ENCODE data around the gene ZC3H7B. TPM values are rescaled to one million over a fixed set of nuclear protein-coding genes. Genes with fewer than 3 reads are reported as not detected.

Gene ZC3H7B
- total and polyA plus RNA-seq, 7 donors = 12.0 to 34.1 (median 32.0) TPM

DNA sequence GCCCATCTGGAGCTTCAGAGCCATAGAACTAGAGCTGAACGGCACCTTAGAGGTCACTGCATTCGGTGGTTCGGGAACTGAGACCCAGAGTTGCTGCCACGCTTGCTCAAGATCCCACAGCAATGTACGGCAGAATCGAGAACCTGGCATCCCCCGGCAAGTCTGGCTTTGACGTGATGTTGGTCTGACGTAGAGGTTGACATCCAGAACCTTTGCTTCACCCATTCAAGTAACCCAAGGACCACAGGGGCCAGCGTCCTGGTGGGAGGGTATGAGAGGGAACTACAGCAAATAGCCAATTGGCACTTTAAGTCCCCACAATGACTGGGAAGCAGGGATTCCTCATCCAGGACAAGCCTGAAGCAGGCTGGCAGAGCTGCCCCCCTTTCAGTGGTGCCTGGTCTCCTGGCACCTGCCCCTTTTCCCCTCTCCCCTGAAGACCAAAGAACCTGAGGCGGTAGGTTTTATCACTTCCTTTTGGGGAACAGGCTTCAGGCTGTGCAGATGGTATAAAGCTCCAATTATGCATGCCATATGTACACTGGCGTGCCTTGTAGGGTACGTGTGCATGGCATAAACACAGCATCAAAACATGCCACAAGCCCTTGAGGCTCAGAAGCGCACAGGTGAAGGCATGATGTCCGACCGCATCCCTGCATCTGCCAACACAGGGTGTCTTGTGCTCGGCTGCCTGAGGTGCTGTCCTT lies 65.2 kb downstream of the ZC3H7B start:
- intact Hi-C loops (cut with DNase I) = loop anchor here in 1 of 2 donors (1.0 kb wide), 1 partner anchor 39 kb away; no protein-coding TSS in a partner anchor
- DNase-seq (no peak), ATAC-seq (peak in 1 of 4 donors; percentile 34)
- H3K9me3 ChIP-seq = no peaks in the 10 kb centered on the region
- H3K27ac ChIP-seq = peak overlapping the region; percentile 77
- peak overlapping the region; percentile 59 for H3K4me3 ChIP-seq
- 33 to 37% (median 35%) methylated on average over 17 of the region's 17 CpGs for WGBS, 3 donors
- TF ChIP-seq CTCF (IDR thresholded peaks at IDR 0.05) = no peak
- H3K4me1 ChIP-seq = peaks cover 39% of the 10 kb centered on the region
- no peaks in the 10 kb centered on the region for H3K36me3 ChIP-seq (ENCODE audit: insufficient read depth in 1 of 2, low read depth in 1 of 2)
- no peaks in the 10 kb centered on the region for H3K27me3 ChIP-seq (ENCODE audit: insufficient read depth in 3 of 3, low read length in 2 of 3)

- peak; percentile 39 for TF ChIP-seq CTCF (IDR thresholded peaks at IDR 0.05)
- WGBS, 3 donors = 1 to 4% (median 1%) methylated on average over 19 to 21 of the region's 21 CpGs
- H3K4me1 ChIP-seq = peaks cover 42% of the 10 kb centered on the region
- H3K36me3 ChIP-seq (ENCODE audit: insufficient read depth in 1 of 2, low read depth in 1 of 2) = no peaks in the 10 kb centered on the region
- ATAC-seq (peak; percentile 90 to 94 (median 92)), DNase-seq (peak; percentile 98 to 99)
- H3K27ac ChIP-seq = peak overlapping the region; percentile 77
- intact Hi-C loops (cut with DNase I) = loop anchor here in 1 of 2 donors (1.0 kb wide), 1 partner anchor 40 kb away; no protein-coding TSS in a partner anchor
- peak overlapping the region; percentile 59 for H3K4me3 ChIP-seq
- no peaks in the 10 kb centered on the region for H3K9me3 ChIP-seq
- H3K27me3 ChIP-seq (ENCODE audit: insufficient read depth in 3 of 3, low read length in 2 of 3) = no peaks in the 10 kb centered on the region
These were observed 65.8 kb downstream of the ZC3H7B start for GRCh38 chr22:41367039-41367679.

- 23 to 31% (median 28%) methylated on average over 15 to 18 of the region's 18 CpGs for WGBS, 3 donors
- Histone ChIP-seq H3K36me3 (ENCODE audit: insufficient read depth in 1 of 2, low read depth in 1 of 2) (no peaks in the 10 kb centered on the region), H3K4me3 (peak overlapping the region; percentile 59), H3K27me3 (ENCODE audit: insufficient read depth in 3 of 3, low read length in 2 of 3) (no peaks in the 10 kb centered on the region), H3K4me1 (peaks cover 46% of the 10 kb centered on the region), H3K27ac (peak overlapping the region; percentile 77), H3K9me3 (no peaks in the 10 kb centered on the region)
- no peak for TF ChIP-seq CTCF (IDR thresholded peaks at IDR 0.05)
- intact Hi-C loops (cut with DNase I) = loop anchor here in 1 of 2 donors (1.0 kb wide), 1 partner anchor 41 kb away; no protein-coding TSS in a partner anchor
- DNase-seq (no peak), ATAC-seq (peak; percentile 7 to 39 (median 18))
These were observed 66.6 kb downstream of the ZC3H7B start for GRCh38 chr22:41367680-41368542.

- H3K27ac ChIP-seq = peak overlapping the region; percentile 77
- no peaks in the 10 kb centered on the region for H3K27me3 ChIP-seq (ENCODE audit: insufficient read depth in 3 of 3, low read length in 2 of 3)
- H3K4me3 ChIP-seq = peak overlapping the region; percentile 59
- no peaks in the 10 kb centered on the region for H3K9me3 ChIP-seq
- WGBS, 3 donors = 35 to 44% (median 36%) methylated on average over 19 of the region's 19 CpGs
- ATAC-seq = peak in 3 of 4 donors; percentile 14 to 24 (median 22)
- peak in 1 of 2 donors; percentile 71 for DNase-seq
- TF ChIP-seq CTCF (IDR thresholded peaks at IDR 0.05) = no peak
- intact Hi-C loops (cut with DNase I) = no loop called here
- no peaks in the 10 kb centered on the region for H3K36me3 ChIP-seq (ENCODE audit: insufficient read depth in 1 of 2, low read depth in 1 of 2)
- H3K4me1 ChIP-seq = peaks cover 46% of the 10 kb centered on the region
These were observed 67.5 kb downstream of the ZC3H7B start for GRCh38 chr22:41368543-41369423.

Measured in psoas muscle (tissue), 8 donors.